Medulla oblongata (tissue), 1 donor: ENCODE measurements around the gene HMGN5.

ENCODE experiments used
- DNase-seq: peaks from one replicate; pipeline ENCODE4 v3.0.0-alpha.2; 2015; ENCODE audit errors: extremely low spot score

The HMGN5 gene

DNA sequence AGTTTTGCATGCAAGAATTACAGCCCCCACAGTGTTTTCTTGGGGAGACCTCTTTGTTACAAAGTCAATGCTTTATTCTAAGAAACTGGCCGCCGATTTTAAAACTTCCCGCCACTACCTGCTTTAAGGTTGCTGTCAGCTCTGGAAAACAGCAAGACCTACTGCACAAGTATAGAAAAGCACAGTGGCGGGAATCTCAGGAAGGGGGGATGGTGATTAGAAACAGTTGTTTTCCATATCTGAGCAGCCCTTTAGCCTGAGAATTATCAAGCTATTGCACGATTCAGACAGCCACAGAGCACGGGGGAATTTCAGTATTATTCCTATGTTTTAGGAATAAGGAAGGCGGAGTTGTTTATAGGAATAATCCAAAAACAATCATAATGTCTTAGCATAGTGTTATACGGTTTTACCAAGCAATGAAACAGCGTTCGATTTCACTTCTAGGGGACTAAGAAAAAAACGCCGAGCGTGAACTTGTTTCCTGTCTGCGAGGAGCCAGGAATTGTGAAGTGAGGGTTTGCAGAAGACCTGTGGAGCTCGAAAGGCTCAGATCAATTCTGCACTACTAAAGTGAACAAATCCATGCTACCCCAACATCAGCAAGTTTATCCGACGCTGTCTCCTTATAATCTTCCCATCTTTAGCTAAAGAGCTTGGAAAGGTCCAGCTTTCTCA lies 81.3 kb downstream of the HMGN5 start:
- no peak for DNase-seq

DNA sequence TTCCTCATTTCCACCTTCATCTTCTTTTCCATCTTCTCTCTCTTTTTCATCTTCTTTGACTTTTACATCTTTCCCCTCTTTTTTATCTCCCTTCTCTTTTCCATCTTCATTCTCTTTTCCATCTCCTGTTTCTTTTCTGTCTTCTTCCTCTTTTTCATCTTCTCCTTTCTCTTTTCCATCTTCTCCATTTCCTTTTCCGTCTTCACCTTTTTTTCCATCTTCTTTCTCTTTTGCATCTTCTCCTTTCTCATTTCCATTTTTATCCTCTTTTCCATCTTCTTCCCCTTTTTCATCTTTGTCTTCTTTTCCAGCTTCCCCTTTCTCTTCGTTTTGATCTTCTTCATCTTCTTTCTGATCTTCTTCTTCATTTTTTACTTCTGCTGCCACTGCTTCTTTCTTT lies 87.0 kb downstream of the HMGN5 start:
- DNase-seq, result no peak

DNA sequence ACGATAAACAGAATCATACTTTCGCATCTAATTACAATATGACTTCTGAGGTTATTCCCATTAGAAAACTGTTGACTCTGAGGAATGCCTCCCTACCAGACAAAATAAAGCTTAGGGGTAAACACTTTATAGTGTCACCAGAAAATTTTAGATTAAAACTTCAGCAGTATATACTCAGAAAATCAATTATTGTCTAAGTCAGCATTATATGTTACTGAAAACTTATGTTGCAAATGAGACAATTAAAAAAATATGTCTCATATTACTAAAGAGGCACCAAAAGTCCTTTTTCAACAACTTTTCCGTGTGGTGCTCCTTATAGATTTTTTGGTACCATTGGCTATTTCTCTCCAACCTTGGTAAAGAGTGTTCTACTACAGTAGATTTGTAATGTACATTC lies 91.4 kb downstream of the HMGN5 start:
- no peak for DNase-seq

DNA sequence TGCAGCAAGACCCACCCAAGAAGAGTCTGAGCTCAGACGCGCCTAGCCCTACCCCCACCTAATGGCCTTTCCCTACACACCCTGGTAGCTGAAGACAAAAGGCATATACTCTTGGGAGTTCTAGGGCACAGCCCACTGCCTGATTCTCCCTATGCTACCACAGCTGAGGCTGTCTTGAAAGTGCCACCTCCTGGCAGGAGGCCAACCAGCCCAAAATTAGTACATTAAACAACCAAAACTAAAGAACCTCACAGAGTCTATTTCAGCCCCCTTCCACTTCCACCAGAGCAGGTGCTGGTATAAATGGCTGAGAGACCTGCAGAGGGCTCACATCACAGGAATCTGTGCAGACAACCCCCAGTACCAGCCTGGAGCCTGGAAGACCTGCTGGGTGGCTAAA lies 119.1 kb downstream of the HMGN5 start:
- DNase-seq, result no peak
